ENCODE data around the gene ATN1.

Gene ATN1

GRCh38 chr12:6955108-6956020 is 27.6 kb downstream of the ATN1 start:
- H3K4me3 ChIP-seq (ENCODE audit: low read depth, low read length), result peak overlapping the region; percentile 97

GRCh38 chr12:6956021-6956727 is 28.4 kb downstream of the ATN1 start:
- TF ChIP-seq CTCF (IDR thresholded peaks at IDR 0.05; ENCODE audit: borderline replicate concordance, insufficient read depth, low read depth, low read length), result no peak
- peak overlapping the region; percentile 10 for H3K4me3 ChIP-seq (ENCODE audit: low read depth, low read length)

More at GRCh38 chr12:6955108-6956020, 27.6 kb downstream of the ATN1 start:
- no peak for TF ChIP-seq CTCF (IDR thresholded peaks at IDR 0.05; ENCODE audit: borderline replicate concordance, insufficient read depth, low read depth, low read length)

GRCh38 chr12:6957151-6957701 is 29.5 kb downstream of the ATN1 start:
- no peak for TF ChIP-seq CTCF (IDR thresholded peaks at IDR 0.05; ENCODE audit: borderline replicate concordance, insufficient read depth, low read depth, low read length)
- no peak overlapping the region for H3K4me3 ChIP-seq (ENCODE audit: low read depth, low read length)

GRCh38 chr12:6957741-6958608 is 30.2 kb downstream of the ATN1 start:
- TF ChIP-seq CTCF (IDR thresholded peaks at IDR 0.05; ENCODE audit: borderline replicate concordance, insufficient read depth, low read depth, low read length), result no peak
- peak overlapping the region; percentile 50 for H3K4me3 ChIP-seq (ENCODE audit: low read depth, low read length)

GRCh38 chr12:6958609-6959057 is 30.9 kb downstream of the ATN1 start:
- TF ChIP-seq CTCF (IDR thresholded peaks at IDR 0.05; ENCODE audit: borderline replicate concordance, insufficient read depth, low read depth, low read length), result no peak
- peak overlapping the region; percentile 50 for H3K4me3 ChIP-seq (ENCODE audit: low read depth, low read length)

GRCh38 chr12:6959058-6959804 is 31.5 kb downstream of the ATN1 start:
- peak overlapping the region; percentile 50 for H3K4me3 ChIP-seq (ENCODE audit: low read depth, low read length)
- no peak for TF ChIP-seq CTCF (IDR thresholded peaks at IDR 0.05; ENCODE audit: borderline replicate concordance, insufficient read depth, low read depth, low read length)
